GM18508 (cell line): Measurements from ENCODE around the gene PNMA6A.
"Not testable (repeated sequence)": the region's sequence is repeated elsewhere in the genome, so short reads cannot be mapped to it uniquely, and the experiment has no call there.

Experiments used
- ATAC-seq: cut with Tn5 transposase; IDR thresholded peaks from one replicate; pipeline ENCODE4 v1.9.1; 2021; ENCODE audit warnings: moderate number of reproducible peaks; ENCODE audit not compliant: insufficient read depth, unreplicated experiment

PNMA6A gene

DNA sequence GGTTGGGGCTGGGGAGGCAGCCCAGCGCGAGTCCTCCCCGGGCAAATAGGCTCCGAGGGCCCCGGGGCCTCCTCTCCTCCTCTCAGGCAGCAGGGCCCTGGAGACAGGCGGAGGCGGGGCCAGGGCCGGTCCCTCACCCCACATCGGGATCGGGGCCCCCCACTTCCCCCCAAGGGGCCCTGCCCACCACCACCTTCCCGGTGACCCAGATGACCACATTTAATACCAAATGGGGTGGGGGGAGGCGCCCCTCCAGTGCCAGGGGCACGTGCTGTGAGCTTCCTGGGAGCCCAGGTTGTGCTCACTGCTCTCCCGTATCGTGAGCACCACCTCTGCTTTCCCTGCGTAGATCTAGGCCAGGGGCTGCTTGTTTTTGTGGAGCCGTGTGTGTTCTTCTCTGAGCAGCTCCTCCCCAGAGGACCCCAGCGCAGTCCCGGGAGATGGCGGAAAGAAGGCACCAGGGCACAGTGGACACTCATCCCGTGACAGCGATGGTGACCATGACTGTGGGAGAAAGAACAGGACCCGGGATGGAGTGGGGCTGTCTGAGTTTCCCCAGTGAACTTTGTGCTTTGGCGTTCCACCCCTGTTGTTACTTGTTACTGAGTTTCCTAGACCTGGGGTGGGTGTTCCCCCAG is 2.1 kb downstream of the PNMA6A start:
- ATAC-seq: no peak

DNA sequence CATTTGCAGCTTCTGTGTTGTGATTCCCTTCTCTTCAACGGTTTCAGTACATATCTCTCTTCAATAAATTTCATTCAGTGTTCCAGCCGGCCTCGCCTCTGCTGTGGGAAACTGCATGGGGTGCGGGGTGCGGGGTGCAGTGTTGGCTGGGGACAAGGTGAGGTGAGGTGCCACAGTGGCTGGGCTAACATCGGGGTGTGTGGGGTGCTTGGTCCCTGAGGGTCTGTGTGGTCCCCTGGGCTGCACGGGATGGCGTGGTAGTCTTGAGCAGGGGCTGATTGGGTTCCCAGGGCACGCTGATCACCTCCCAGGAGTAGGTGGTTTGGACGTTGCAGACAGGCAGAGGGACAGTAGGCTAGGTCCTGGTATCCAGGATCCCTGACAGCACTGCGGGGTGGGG is 2.7 kb downstream of the PNMA6A start:
- ATAC-seq: no peak

GRCh38 chrX:153075366-153075765 is 3.1 kb downstream of the PNMA6A start:
- ATAC-seq: no peak

DNA sequence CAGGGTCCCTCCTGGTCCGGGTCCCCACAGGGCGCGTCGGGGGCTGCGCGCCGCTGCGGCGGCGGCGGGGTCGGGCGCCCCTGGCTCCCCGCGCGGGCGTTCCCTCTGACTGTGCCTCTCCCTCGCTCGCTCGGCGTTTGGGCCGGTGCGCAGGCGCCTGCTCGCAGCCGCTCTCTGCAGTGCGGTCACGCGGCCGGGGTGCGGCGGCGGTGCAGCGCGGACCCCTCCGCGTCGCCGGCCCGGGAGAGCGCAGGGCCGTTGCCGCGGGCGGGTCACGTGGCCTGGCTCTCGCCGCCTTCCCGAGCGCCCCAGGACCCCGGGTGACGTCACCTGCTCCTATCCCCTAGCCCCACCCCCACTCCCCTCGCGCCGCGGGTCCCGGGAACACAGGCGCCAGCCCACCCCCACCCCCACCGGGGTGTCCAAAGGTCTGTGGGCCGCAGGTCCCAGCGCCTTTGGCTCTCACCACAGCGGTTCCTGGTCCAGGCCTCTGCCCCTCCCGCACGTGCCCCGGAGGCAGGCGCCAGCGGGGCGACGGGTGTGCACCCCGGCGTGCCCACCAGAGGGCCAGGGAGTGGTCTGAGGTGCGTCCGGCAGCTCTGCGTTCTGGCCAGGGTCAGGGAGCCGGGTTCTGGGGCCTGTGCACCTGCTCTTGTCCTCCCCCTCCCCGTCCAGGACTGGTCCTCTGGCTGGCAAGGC is 5.3 kb downstream of the PNMA6A start:
- ATAC-seq: not testable (repeated sequence)

GRCh38 chrX:153083238-153083923 is 11.1 kb downstream of the PNMA6A start:
- not testable (repeated sequence) for ATAC-seq

DNA sequence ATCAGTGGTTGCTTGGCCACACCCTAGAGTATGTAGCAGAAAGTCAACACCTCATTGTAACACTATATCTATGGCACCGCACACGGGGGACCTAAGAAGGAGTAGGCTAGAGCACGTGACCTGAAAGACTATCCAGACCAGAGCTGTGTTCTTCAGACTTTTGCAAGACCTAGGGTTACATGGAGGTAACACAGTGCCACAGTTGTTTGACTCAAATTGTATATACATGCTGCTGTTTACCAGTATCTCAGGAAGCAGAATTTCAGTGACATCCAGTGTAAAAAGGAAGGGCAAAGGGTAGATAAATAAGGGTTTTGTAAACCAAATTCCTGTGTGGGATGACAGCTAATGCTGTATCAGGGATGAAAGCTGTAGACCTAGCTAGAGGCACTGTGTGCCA is 30.2 kb downstream of the PNMA6A start:
- no peak for ATAC-seq

GRCh38 chrX:153104959-153105358 is 32.7 kb downstream of the PNMA6A start:
- ATAC-seq: not testable (repeated sequence)

- ATAC-seq: not testable (repeated sequence)
These were observed 34.0 kb downstream of the PNMA6A start for GRCh38 chrX:153106092-153106801.

- not testable (repeated sequence) for ATAC-seq
These were observed 38.5 kb downstream of the PNMA6A start for GRCh38 chrX:153110735-153111134.

DNA sequence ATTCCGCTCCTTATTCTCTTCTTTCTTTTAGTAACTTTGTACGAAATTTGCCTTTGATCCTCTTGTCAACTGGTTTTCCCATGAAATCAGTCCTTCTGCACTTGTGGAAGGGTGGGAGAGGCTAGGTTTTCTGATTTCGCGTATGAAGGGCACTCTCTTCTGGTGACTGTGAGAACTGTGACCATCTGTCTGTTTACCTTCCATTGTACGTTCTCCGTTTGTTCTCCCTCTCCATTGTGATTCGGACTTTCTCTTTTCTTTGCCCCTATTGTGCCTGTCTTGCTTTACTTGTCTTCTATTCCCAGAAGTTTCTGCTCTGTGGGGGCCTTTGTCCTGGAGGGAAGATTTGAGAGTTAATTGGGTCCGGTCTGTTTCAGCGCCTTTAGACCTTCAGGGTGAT is 41.6 kb downstream of the PNMA6A start:
- not testable (repeated sequence) for ATAC-seq

DNA sequence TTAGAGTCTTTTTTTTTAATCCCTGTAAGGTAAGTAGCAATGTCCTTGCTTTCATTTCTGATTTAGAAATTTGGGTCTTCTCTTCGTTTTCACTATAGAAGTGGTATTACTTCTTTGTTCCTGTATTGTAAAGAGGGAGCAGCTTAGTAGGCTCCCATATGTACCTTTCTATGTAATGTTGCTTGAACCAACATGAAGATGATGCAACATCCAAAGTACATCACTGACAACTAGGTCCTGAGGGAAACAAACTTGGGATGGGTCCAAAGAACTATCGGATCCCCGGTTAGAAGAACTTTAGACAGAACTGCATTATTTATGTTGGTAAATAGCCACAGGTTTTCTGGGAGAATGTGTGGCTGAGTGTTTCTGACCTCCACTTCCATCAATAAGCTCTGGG is 45.5 kb downstream of the PNMA6A start:
- not testable (repeated sequence) for ATAC-seq

DNA sequence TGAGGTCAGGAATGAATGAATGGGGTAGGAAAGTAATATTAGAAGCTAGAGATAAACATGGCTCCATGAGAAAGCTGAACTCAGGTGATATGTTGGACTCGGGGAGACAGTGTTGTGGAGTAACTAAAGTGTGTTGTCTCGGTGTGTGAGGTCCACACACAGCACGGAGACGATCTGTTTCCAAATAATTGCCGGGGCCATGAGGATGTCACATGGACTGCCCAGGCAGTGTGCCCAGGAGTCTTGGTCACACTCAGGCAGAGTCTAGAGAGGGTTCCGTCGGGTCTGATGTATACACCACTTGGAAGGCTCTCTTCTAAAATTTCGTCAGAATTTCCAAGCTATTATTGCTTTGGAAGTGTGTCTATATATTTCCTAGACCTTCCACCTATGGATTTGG is 48.0 kb downstream of the PNMA6A start:
- not testable (repeated sequence) for ATAC-seq

DNA sequence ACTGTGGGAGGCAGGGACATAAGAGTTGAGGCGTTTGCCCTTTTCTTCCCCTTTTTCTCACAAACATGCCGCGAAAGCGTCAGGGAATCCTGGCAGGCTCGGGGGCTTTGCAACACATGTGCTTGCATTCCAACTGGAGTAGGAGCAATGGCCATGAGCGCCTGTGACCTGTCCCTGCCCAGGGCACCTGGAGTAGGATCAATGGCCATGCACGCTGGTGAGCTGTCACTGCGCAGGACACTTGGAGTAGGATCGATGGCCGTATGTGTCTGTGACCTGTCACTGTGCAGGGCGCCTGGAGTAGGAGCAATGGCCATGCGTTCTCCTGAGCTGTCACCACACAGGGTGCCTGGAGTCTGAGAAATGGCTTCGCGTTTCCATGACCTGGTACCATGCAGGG is 51.2 kb downstream of the PNMA6A start:
- ATAC-seq: not testable (repeated sequence)
